Peyer's patch (tissue), 4 donors: ENCODE measurements around the gene GADD45GIP1.

ENCODE experiments used
- CTCF ChIP-seq, 6 experiments: fragments of 450-650 bp in 4 of 6; fragments of 200-600 bp in 2 of 6; sonication (generic) in 1 of 6; IDR thresholded peaks; one replicate each; pipeline ENCODE4 v1.5.1; 2017 to 2019; ENCODE audit warnings: antibody characterized with exemption in 6 of 6, mild to moderate bottlenecking in 3 of 6, moderate library complexity in 1 of 6
- POLR2A ChIP-seq, 2 donors: fragments of 450-650 bp; IDR thresholded peaks; one replicate each; pipeline ENCODE4 v1.5.1; 2017; ENCODE audit warnings: antibody characterized with exemption in 2 of 2, mild to moderate bottlenecking in 2 of 2, moderate library complexity in 2 of 2

GRCh38 chr19:12956446-12957388, at the start of gene GADD45GIP1:
- peak; percentile 33 to 67 for TF ChIP-seq POLR2A (IDR thresholded peaks at IDR 0.05)
- no peak for TF ChIP-seq CTCF (IDR thresholded peaks at IDR 0.05)
